HEK293 (cell line): ENCODE measurements around the gene DNMBP.

Experiments used
- CTCF ChIA-PET: fragments of 350-600 bp; formaldehyde crosslinking; extraction: SDS; loops from one replicate; lab custom pipeline; 2021; ENCODE audit warnings: antibody characterized with exemption; lab: Yijun Ruan, JAX
- POLR2A ChIA-PET: fragments of 300-600 bp; formaldehyde crosslinking; extraction: SDS; loops from one replicate; lab custom pipeline; 2020; ENCODE audit warnings: antibody characterized with exemption, inconsistent platforms; lab: Yijun Ruan, JAX
- H3K27ac ChIP-seq: fragments of 200-500 bp; sonication (Bioruptor generic); 2 replicates; pipeline ENCODE4 v1.5.1; 2014; ENCODE audit warnings: low read depth, low read length, control low read depth, inconsistent platforms; ENCODE audit errors: extremely low read depth
- H3K36me3 ChIP-seq, 2 experiments: fragments of 200-500 bp in 1 of 2; sonication (Bioruptor generic) in 1 of 2; 1 replicate in 1 of 2; 2 replicates in 1 of 2; pipeline ENCODE4 v1.5.1; 2014 to 2017; ENCODE audit warnings: inconsistent platforms in 2 of 2, low read length in 2 of 2; ENCODE audit not compliant: control insufficient read depth in 2 of 2, insufficient read depth in 1 of 2
- H3K4me1 ChIP-seq: fragments of 200-500 bp; sonication (Bioruptor generic); 2 replicates; pipeline ENCODE4 v1.5.1; 2014; ENCODE audit warnings: mild to moderate bottlenecking, low read length, inconsistent platforms; ENCODE audit not compliant: control insufficient read depth, insufficient read depth
- H3K4me3 ChIP-seq: 2 replicates; pipeline ENCODE4 v1.5.1; 2011; ENCODE audit warnings: low read depth, mild to moderate bottlenecking, control low read depth, low read length, moderate library complexity
- H3K9me3 ChIP-seq: fragments of 200-500 bp; sonication (Bioruptor generic); 2 replicates; pipeline ENCODE4 v1.5.1; 2014; ENCODE audit warnings: low read depth, low read length, inconsistent platforms; ENCODE audit not compliant: control insufficient read depth, insufficient read depth
- GLI4 ChIP-seq: fragments of 450-650 bp; formaldehyde crosslinking; IDR thresholded peaks from 2 replicates; pipeline ENCODE4 v1.5.1; 2016; ENCODE audit warnings: missing biosample characterization, missing genetic modification characterization
- YY1 ChIP-seq: fragments of 450-650 bp; formaldehyde crosslinking; IDR thresholded peaks from 2 replicates; pipeline ENCODE4 v1.5.1; 2018; ENCODE audit warnings: missing biosample characterization, missing genetic modification characterization
- ZBTB11 ChIP-seq: fragments of 450-650 bp; formaldehyde crosslinking; conservative IDR thresholded peaks from 2 replicates; pipeline ENCODE4 v1.5.1; 2016; ENCODE audit warnings: low read depth, missing biosample characterization, missing genetic modification characterization
- ZFHX2 ChIP-seq: fragments of 450-650 bp; formaldehyde crosslinking; conservative IDR thresholded peaks from 2 replicates; pipeline ENCODE4 v1.5.1; 2016; ENCODE audit warnings: missing biosample characterization, missing genetic modification characterization
- ZNF114 ChIP-seq: fragments of 450-650 bp; formaldehyde crosslinking; IDR thresholded peaks from 2 replicates; pipeline ENCODE4 v1.5.0; 2017; ENCODE audit warnings: missing biosample characterization, missing genetic modification characterization
- ZNF132 ChIP-seq: fragments of 450-650 bp; formaldehyde crosslinking; IDR thresholded peaks from 2 replicates; pipeline ENCODE4 v1.5.1; 2017; ENCODE audit warnings: missing biosample characterization, missing genetic modification characterization, borderline replicate concordance
- ZNF266 ChIP-seq: fragments of 450-650 bp; formaldehyde crosslinking; IDR thresholded peaks from 2 replicates; pipeline ENCODE4 v1.5.1; 2016; ENCODE audit warnings: missing biosample characterization, missing genetic modification characterization, low read depth
- ZNF280D ChIP-seq: fragments of 450-650 bp; formaldehyde crosslinking; IDR thresholded peaks from 2 replicates; pipeline ENCODE4 v1.5.1; 2016; ENCODE audit warnings: missing biosample characterization, missing genetic modification characterization
- ZNF426 ChIP-seq: fragments of 450-650 bp; formaldehyde crosslinking; IDR thresholded peaks from 2 replicates; pipeline ENCODE4 v1.5.1; 2017; ENCODE audit warnings: missing biosample characterization, missing genetic modification characterization, mild to moderate bottlenecking, inconsistent platforms, moderate library complexity
- ZNF514 ChIP-seq: fragments of 450-650 bp; formaldehyde crosslinking; IDR thresholded peaks from 2 replicates; pipeline ENCODE4 v1.5.1; 2016; ENCODE audit warnings: missing biosample characterization, missing genetic modification characterization
- ZNF549 ChIP-seq: fragments of 450-650 bp; IDR thresholded peaks from 2 replicates; pipeline ENCODE4 v1.5.1; 2018; ENCODE audit warnings: missing biosample characterization, missing genetic modification characterization, mild to moderate bottlenecking, inconsistent platforms, moderate library complexity
- ZNF558 ChIP-seq: fragments of 450-650 bp; formaldehyde crosslinking; IDR thresholded peaks from 2 replicates; pipeline ENCODE4 v1.5.1; 2016; ENCODE audit warnings: missing biosample characterization, missing genetic modification characterization
- ZNF624 ChIP-seq: fragments of 450-650 bp; formaldehyde crosslinking; IDR thresholded peaks from 2 replicates; pipeline ENCODE4 v1.5.1; 2017; ENCODE audit warnings: missing biosample characterization, missing genetic modification characterization
- ZNF626 ChIP-seq: fragments of 450-650 bp; sonication (Bioruptor Pico); formaldehyde crosslinking; IDR thresholded peaks from 2 replicates; pipeline ENCODE4 v1.5.1; 2018; ENCODE audit warnings: missing biosample characterization, missing genetic modification characterization, inconsistent platforms
- ZNF660 ChIP-seq: fragments of 450-650 bp; IDR thresholded peaks from 2 replicates; pipeline ENCODE4 v1.5.1; 2018; ENCODE audit warnings: missing biosample characterization, mild to moderate bottlenecking, missing genetic modification characterization
- TF ChIP-seq, protein P1 (sequence below): fragments of 450-650 bp; formaldehyde crosslinking; IDR thresholded peaks from 2 replicates; pipeline ENCODE4 v1.5.1; 2016; ENCODE audit warnings: missing biosample characterization, missing genetic modification characterization, borderline replicate concordance
- TF ChIP-seq, protein P2 (sequence below): fragments of 450-650 bp; formaldehyde crosslinking; IDR thresholded peaks from 2 replicates; pipeline ENCODE4 v1.5.1; 2017; ENCODE audit warnings: missing biosample characterization, missing genetic modification characterization

DNMBP gene

DNA sequence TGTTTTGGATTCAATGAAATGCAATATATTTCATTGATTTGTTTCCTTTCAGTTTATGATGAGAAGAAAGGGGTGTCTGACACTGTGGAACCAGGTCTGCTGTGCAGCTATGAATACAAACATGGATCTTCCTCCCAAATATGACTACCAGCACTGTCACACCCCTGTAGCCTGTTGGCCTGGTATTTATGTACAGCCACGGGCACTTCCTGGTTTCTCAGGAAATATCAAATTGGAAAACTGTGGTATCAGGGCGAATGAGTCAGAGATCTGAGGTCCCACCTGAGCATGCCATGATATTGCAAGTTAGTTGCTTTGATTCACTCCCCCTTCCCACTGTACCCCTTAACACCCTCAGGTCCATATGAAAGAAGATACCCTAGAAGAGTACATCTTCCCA is 87.8 kb downstream of the DNMBP start:
- no peaks in the 10 kb centered on the region for H3K36me3 ChIP-seq
- ChIA-PET CTCF (interaction anchor here (0.6 to 1.6 kb wide), 2 partner anchors 88 to 165 kb away, joined by 4 to 5 read pairs; partner anchors contain the start of gene DNMBP), POLR2A (no interaction called here)
- no peaks in the 10 kb centered on the region for H3K9me3 ChIP-seq
- H3K4me1 ChIP-seq, result peaks cover 11% of the 10 kb centered on the region; the same call in 1 of the 2 replicates
- H3K4me3 ChIP-seq, result no peak overlapping the region
- TF ChIP-seq ZNF266 (no peak), ZNF514 (no peak), ZNF280D (tag by site-specific recombination) (no peak), ZFHX2 (tag by site-specific recombination) (no peak), ZNF132 (tag by site-specific recombination) (no peak), ZNF426 (no peak), GLI4 (tag by site-specific recombination) (no peak), ZNF114 (tag by site-specific recombination) (no peak), ZNF660 (tag by site-specific recombination) (no peak), ZNF624 (tag by site-specific recombination) (no peak), YY1 (tag by site-specific recombination) (no peak), ZBTB11 (tag by site-specific recombination) (no peak), ZNF626 (tag by site-specific recombination) (no peak), ZNF549 (no peak), ZNF558 (tag by site-specific recombination) (no peak)
- TF ChIP-seq, protein P1, sequence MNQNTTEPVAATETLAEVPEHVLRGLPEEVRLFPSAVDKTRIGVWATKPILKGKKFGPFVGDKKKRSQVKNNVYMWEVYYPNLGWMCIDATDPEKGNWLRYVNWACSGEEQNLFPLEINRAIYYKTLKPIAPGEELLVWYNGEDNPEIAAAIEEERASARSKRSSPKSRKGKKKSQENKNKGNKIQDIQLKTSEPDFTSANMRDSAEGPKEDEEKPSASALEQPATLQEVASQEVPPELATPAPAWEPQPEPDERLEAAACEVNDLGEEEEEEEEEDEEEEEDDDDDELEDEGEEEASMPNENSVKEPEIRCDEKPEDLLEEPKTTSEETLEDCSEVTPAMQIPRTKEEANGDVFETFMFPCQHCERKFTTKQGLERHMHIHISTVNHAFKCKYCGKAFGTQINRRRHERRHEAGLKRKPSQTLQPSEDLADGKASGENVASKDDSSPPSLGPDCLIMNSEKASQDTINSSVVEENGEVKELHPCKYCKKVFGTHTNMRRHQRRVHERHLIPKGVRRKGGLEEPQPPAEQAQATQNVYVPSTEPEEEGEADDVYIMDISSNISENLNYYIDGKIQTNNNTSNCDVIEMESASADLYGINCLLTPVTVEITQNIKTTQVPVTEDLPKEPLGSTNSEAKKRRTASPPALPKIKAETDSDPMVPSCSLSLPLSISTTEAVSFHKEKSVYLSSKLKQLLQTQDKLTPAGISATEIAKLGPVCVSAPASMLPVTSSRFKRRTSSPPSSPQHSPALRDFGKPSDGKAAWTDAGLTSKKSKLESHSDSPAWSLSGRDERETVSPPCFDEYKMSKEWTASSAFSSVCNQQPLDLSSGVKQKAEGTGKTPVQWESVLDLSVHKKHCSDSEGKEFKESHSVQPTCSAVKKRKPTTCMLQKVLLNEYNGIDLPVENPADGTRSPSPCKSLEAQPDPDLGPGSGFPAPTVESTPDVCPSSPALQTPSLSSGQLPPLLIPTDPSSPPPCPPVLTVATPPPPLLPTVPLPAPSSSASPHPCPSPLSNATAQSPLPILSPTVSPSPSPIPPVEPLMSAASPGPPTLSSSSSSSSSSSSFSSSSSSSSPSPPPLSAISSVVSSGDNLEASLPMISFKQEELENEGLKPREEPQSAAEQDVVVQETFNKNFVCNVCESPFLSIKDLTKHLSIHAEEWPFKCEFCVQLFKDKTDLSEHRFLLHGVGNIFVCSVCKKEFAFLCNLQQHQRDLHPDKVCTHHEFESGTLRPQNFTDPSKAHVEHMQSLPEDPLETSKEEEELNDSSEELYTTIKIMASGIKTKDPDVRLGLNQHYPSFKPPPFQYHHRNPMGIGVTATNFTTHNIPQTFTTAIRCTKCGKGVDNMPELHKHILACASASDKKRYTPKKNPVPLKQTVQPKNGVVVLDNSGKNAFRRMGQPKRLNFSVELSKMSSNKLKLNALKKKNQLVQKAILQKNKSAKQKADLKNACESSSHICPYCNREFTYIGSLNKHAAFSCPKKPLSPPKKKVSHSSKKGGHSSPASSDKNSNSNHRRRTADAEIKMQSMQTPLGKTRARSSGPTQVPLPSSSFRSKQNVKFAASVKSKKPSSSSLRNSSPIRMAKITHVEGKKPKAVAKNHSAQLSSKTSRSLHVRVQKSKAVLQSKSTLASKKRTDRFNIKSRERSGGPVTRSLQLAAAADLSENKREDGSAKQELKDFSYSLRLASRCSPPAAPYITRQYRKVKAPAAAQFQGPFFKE (tag by site-specific recombination), result no peak
- TF ChIP-seq, protein P2, sequence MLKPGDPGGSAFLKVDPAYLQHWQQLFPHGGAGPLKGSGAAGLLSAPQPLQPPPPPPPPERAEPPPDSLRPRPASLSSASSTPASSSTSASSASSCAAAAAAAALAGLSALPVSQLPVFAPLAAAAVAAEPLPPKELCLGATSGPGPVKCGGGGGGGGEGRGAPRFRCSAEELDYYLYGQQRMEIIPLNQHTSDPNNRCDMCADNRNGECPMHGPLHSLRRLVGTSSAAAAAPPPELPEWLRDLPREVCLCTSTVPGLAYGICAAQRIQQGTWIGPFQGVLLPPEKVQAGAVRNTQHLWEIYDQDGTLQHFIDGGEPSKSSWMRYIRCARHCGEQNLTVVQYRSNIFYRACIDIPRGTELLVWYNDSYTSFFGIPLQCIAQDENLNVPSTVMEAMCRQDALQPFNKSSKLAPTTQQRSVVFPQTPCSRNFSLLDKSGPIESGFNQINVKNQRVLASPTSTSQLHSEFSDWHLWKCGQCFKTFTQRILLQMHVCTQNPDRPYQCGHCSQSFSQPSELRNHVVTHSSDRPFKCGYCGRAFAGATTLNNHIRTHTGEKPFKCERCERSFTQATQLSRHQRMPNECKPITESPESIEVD, result no peak
- no peak overlapping the region for H3K27ac ChIP-seq
